ENCODE data around the gene CCNK. TPM values are rescaled to one million over a fixed set of nuclear protein-coding genes. Genes with fewer than 3 reads are reported as not detected.

CCNK gene
- total and polyA plus RNA-seq, 4 experiments from 2014 or later = 7.0 to 83.4 (median 48.6) TPM

- Histone ChIP-seq H3K4me3 (ENCODE audit: low read length in 2 of 2) (no peak overlapping the region), H3K9me3 (ENCODE audit: control insufficient read depth in 1 of 2, low read length in 2 of 2) (no peaks in the 10 kb centered on the region), H3K27me3 (ENCODE audit: insufficient read depth, low read length) (no peaks in the 10 kb centered on the region), H3K27ac (ENCODE audit: low read depth, low read length) (no peak overlapping the region), H3K4me1 (ENCODE audit: insufficient read depth, low read length) (peaks cover 31% of the 10 kb centered on the region), H3K36me3 (ENCODE audit: insufficient read depth, low read length) (no peaks in the 10 kb centered on the region)
- POLR2A ChIA-PET (ENCODE audit: partially characterized antibody) = no interaction called here
- CTCF ChIA-PET (ENCODE audit: partially characterized antibody) = no interaction called here
- intact Hi-C loops (cut with micrococcal nuclease) = no loop called here
- H3K27ac Mint-ChIP-seq = peak overlapping the region in 1 of 7 donors; percentile 52
- peaks cover 38 to 71% (median 54%) of the 10 kb centered on the region in 4 donors for H3K4me1 Mint-ChIP-seq
- H3K4me3 Mint-ChIP-seq = peak overlapping the region in 1 of 8 donors; percentile 42
- no peak for DNase-seq
- H3K36me3 Mint-ChIP-seq = no peaks in the 10 kb centered on the region
- H3K9me3 Mint-ChIP-seq = no peaks in the 10 kb centered on the region
- H3K27me3 Mint-ChIP-seq = no peaks in the 10 kb centered on the region
Measured at GRCh38 chr14:99473458-99473857, 7.8 kb upstream of the CCNK start.

- Mint-ChIP-seq H3K27me3 (no peaks in the 10 kb centered on the region), H3K4me3 (no peak overlapping the region), H3K9me3 (no peaks in the 10 kb centered on the region), H3K36me3 (peaks cover 0 to 4% of the 10 kb centered on the region in 2 donors), H3K27ac (no peak overlapping the region), H3K4me1 (peaks cover 35 to 68% (median 51%) of the 10 kb centered on the region in 4 donors)
- no peak for DNase-seq
- Histone ChIP-seq H3K4me3 (ENCODE audit: low read length in 2 of 2) (no peak overlapping the region), H3K27me3 (ENCODE audit: insufficient read depth, low read length) (no peaks in the 10 kb centered on the region), H3K4me1 (ENCODE audit: insufficient read depth, low read length) (peaks cover 40% of the 10 kb centered on the region), H3K36me3 (ENCODE audit: insufficient read depth, low read length) (no peaks in the 10 kb centered on the region), H3K9me3 (ENCODE audit: control insufficient read depth in 1 of 2, low read length in 2 of 2) (no peaks in the 10 kb centered on the region), H3K27ac (ENCODE audit: low read depth, low read length) (no peak overlapping the region)
- POLR2A ChIA-PET (ENCODE audit: partially characterized antibody) = interaction anchor here (1.5 kb wide), 1 partner anchor 128 kb away, joined by 3 read pairs; the partner anchor contains the start of gene CCDC85C
- intact Hi-C loops (cut with micrococcal nuclease) = no loop called here
- CTCF ChIA-PET (ENCODE audit: partially characterized antibody) = no interaction called here
Measured at GRCh38 chr14:99475179-99475578, 6.0 kb upstream of the CCNK start.

GRCh38 chr14:99475660-99476059 lies 5.5 kb upstream of the CCNK start:
- Mint-ChIP-seq H3K9me3 (no peaks in the 10 kb centered on the region), H3K4me3 (no peak overlapping the region), H3K4me1 (peaks cover 33 to 63% (median 48%) of the 10 kb centered on the region in 4 donors), H3K27me3 (no peaks in the 10 kb centered on the region), H3K36me3 (peaks cover 0 to 4% of the 10 kb centered on the region in 2 donors), H3K27ac (no peak overlapping the region)
- Histone ChIP-seq H3K4me1 (ENCODE audit: insufficient read depth, low read length) (peaks cover 40% of the 10 kb centered on the region), H3K4me3 (ENCODE audit: low read length in 2 of 2) (no peak overlapping the region), H3K27ac (ENCODE audit: low read depth, low read length) (no peak overlapping the region), H3K27me3 (ENCODE audit: insufficient read depth, low read length) (no peaks in the 10 kb centered on the region), H3K36me3 (ENCODE audit: insufficient read depth, low read length) (no peaks in the 10 kb centered on the region), H3K9me3 (ENCODE audit: control insufficient read depth in 1 of 2, low read length in 2 of 2) (no peaks in the 10 kb centered on the region)
- intact Hi-C loops (cut with micrococcal nuclease) = no loop called here
- ChIA-PET POLR2A (ENCODE audit: partially characterized antibody) (interaction anchor here (1.5 kb wide), 1 partner anchor 128 kb away, joined by 3 read pairs; the partner anchor contains the start of gene CCDC85C), CTCF (ENCODE audit: partially characterized antibody) (no interaction called here)
- DNase-seq = no peak

- peaks cover 38% of the 10 kb centered on the region for H3K4me1 ChIP-seq (ENCODE audit: insufficient read depth, low read length)
- no peaks in the 10 kb centered on the region for H3K36me3 ChIP-seq (ENCODE audit: insufficient read depth, low read length)
- no peak overlapping the region for H3K27ac ChIP-seq (ENCODE audit: low read depth, low read length)
- H3K27ac Mint-ChIP-seq = no peak overlapping the region
- no peaks in the 10 kb centered on the region for H3K27me3 ChIP-seq (ENCODE audit: insufficient read depth, low read length)
- H3K9me3 ChIP-seq (ENCODE audit: control insufficient read depth in 1 of 2, low read length in 2 of 2) = no peaks in the 10 kb centered on the region
- POLR2A ChIA-PET (ENCODE audit: partially characterized antibody) = interaction anchor here (0.8 kb wide), 1 partner anchor 9 kb away, joined by 3 read pairs; no protein-coding TSS in a partner anchor
- H3K36me3 Mint-ChIP-seq = peaks cover 0 to 13% of the 10 kb centered on the region in 2 donors
- no peaks in the 10 kb centered on the region for H3K27me3 Mint-ChIP-seq
- no peak overlapping the region for H3K4me3 ChIP-seq (ENCODE audit: low read length in 2 of 2)
- intact Hi-C loops (cut with micrococcal nuclease) = no loop called here
- CTCF ChIA-PET (ENCODE audit: partially characterized antibody) = no interaction called here
- no peak for DNase-seq
- no peaks in the 10 kb centered on the region for H3K9me3 Mint-ChIP-seq
- peaks cover 32 to 65% (median 48%) of the 10 kb centered on the region in 4 donors for H3K4me1 Mint-ChIP-seq
- H3K4me3 Mint-ChIP-seq = no peak overlapping the region
Measured at GRCh38 chr14:99476864-99477263, 4.3 kb upstream of the CCNK start.

GRCh38 chr14:99478128-99478527 lies 3.1 kb upstream of the CCNK start:
- Mint-ChIP-seq H3K4me3 (peak overlapping the region in 7 of 8 donors; percentile 4 to 98 (median 25)), H3K36me3 (peaks cover 0 to 14% of the 10 kb centered on the region in 2 donors), H3K27ac (peak overlapping the region in 2 of 7 donors; percentile 85 to 87), H3K9me3 (no peaks in the 10 kb centered on the region), H3K4me1 (peaks cover 34 to 73% (median 52%) of the 10 kb centered on the region in 4 donors), H3K27me3 (no peaks in the 10 kb centered on the region)
- POLR2A ChIA-PET (ENCODE audit: partially characterized antibody) = no interaction called here
- Histone ChIP-seq H3K9me3 (ENCODE audit: control insufficient read depth in 1 of 2, low read length in 2 of 2) (no peaks in the 10 kb centered on the region), H3K36me3 (ENCODE audit: insufficient read depth, low read length) (no peaks in the 10 kb centered on the region), H3K4me3 (ENCODE audit: low read length in 2 of 2) (no peak overlapping the region), H3K27ac (ENCODE audit: low read depth, low read length) (no peak overlapping the region), H3K27me3 (ENCODE audit: insufficient read depth, low read length) (no peaks in the 10 kb centered on the region), H3K4me1 (ENCODE audit: insufficient read depth, low read length) (peaks cover 44% of the 10 kb centered on the region)
- CTCF ChIA-PET (ENCODE audit: partially characterized antibody) = no interaction called here
- intact Hi-C loops (cut with micrococcal nuclease) = no loop called here
- DNase-seq = no peak

GRCh38 chr14:99479160-99479905 lies 1.9 kb upstream of the CCNK start:
- intact Hi-C loops (cut with micrococcal nuclease) = no loop called here
- H3K27me3 Mint-ChIP-seq = no peaks in the 10 kb centered on the region
- H3K9me3 ChIP-seq (ENCODE audit: control insufficient read depth in 1 of 2, low read length in 2 of 2) = no peaks in the 10 kb centered on the region
- H3K4me3 Mint-ChIP-seq = peak overlapping the region; percentile 91 to 98 (median 92)
- peak overlapping the region; percentile 56 for H3K27ac ChIP-seq (ENCODE audit: low read depth, low read length)
- DNase-seq = peak in 1 of 5 donors; percentile 8
- H3K36me3 ChIP-seq (ENCODE audit: insufficient read depth, low read length) = no peaks in the 10 kb centered on the region
- no peaks in the 10 kb centered on the region for H3K9me3 Mint-ChIP-seq
- H3K4me1 Mint-ChIP-seq = peaks cover 39 to 78% (median 59%) of the 10 kb centered on the region in 4 donors
- H3K4me1 ChIP-seq (ENCODE audit: insufficient read depth, low read length) = peaks cover 53% of the 10 kb centered on the region
- peaks cover 0 to 14% of the 10 kb centered on the region in 2 donors for H3K36me3 Mint-ChIP-seq
- peak overlapping the region in 6 of 7 donors; percentile 48 to 93 (median 84) for H3K27ac Mint-ChIP-seq
- peak overlapping the region in 1 of 2 donors; percentile 66 for H3K4me3 ChIP-seq (ENCODE audit: low read length in 2 of 2)
- ChIA-PET POLR2A (ENCODE audit: partially characterized antibody) (interaction anchor here (1.5 to 2.1 kb wide), 3 partner anchors 15 to 42 kb away, joined by 5 to 12 read pairs (median 6); no protein-coding TSS in a partner anchor), CTCF (ENCODE audit: partially characterized antibody) (no interaction called here)
- no peaks in the 10 kb centered on the region for H3K27me3 ChIP-seq (ENCODE audit: insufficient read depth, low read length)

Data from CD4-positive, alpha-beta memory T cell (primary cell).